Raji (cell line): ENCODE results near the gene MAP1LC3B.

Experiments
- POLR2A ChIP-seq: IDR thresholded peaks from 2 replicates; pipeline ENCODE4 v1.6.1; 2011; ENCODE audit warnings: low read depth, low read length, control low read depth; ENCODE audit not compliant: insufficient read depth

MAP1LC3B gene

DNA sequence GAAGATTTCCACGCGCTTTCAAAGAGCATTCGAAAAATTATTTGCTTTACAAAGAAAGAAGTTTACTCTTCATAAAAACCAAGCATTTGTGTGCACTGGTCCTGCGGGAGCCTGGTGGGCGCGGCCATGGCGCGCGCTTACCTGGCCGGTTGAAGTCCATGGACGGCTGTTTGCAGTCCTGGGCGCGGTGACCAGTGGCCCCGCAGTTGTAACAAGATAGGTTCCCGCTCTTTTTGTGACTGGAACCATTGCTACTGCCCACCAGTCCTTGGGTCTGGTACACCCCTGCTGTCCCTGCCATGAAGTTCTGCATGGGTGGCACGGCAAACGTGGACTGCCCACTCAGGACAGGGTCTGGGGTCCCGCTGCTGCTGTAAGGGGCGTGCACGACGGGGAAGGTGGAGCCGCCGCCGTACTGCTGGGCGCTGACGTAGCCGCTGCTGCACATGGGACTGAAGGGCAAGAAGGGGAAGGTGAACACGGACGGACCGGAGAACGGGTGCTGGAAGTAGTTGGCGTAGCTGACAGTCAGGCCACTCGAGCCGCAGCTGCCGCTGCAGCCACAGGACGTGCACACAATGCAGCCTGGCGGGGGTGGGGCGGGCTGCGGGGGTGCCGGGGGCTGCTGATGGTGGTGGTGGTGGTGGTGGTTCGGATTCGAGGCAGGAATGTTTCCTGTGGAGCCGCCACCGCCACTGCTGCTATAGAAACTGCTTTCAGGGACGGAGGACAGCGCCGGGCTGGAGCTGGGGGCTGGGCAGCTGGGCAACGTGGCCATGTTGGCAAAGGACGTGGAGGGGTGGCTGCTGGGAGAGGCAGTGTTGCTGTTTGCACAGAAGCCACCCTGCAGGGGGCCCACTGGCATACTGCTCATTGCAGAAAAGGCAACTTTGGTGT, 19.5 kb downstream of the MAP1LC3B start:
- no peak for TF ChIP-seq POLR2A

DNA sequence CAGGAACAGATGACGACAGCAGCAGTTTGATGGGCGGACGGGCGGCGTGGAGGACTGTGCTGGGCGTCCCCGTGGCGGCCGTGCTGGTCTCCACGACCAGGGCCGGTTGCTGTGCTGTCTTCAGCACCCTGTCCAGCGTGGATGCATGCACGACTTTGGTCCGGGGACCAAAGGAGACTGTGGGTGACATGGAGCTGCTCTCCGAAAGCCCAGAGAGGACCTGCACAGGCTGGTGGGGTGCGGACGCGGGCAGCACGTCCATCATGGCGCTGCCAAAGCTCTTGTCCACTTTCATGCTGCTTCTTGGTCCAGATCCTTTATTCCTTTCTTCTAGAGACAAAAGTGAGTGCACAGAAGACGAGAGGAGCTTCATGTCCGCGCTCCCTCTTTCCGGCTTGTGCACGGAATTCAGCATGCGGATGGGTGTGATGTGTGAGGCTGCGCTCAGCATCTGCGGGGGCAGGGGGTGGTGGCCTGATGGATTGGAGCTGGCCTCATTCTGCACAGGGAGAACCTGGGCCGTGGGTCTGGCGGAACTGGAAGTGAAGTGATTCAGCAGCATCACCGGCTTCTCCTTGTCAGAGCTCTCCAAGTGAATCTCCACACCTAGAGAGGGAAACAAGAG, 20.3 kb downstream of the MAP1LC3B start:
- no peak for TF ChIP-seq POLR2A

DNA sequence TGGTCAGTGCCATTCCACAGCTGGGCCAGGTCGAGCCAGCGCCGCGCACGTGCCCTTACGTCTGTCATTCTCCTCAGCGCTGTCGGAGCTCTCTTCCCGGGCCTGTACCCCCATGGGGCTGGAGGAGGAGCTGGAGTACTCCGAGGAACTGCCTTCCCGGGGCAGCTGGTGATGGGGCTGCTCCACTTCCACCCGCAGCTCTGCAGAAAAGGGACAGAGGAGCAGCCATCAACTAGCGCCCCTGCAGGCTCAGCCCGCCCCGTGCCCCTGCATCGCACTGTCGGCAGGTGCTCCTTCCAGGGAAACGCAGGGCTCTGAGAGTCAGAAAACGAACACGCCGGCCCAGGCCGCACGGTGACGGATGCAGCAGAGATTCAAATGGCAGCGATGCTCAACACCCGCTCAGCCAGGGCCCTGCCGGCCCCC, 20.9 kb downstream of the MAP1LC3B start:
- no peak for TF ChIP-seq POLR2A

DNA sequence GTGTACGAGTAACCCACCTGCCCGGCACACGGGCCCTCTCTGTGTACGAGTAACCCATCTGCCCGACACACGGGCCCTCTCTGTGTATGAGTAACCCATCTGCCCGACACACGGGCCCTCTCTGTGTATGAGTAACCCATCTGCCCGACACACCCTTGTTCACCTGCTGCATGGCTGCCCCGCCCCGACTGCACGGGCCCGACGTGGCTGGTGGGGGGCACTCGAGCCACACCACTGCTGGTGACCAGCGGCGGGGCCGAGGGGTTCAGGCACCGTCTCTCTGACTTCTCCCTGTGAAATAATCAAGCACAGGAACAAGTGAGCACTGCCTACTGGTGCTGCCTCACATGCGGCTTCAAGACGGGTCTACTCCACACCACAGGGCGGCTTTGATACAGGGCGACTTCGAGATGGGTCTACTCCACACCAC, 22.1 kb downstream of the MAP1LC3B start:
- TF ChIP-seq POLR2A, result no peak

DNA sequence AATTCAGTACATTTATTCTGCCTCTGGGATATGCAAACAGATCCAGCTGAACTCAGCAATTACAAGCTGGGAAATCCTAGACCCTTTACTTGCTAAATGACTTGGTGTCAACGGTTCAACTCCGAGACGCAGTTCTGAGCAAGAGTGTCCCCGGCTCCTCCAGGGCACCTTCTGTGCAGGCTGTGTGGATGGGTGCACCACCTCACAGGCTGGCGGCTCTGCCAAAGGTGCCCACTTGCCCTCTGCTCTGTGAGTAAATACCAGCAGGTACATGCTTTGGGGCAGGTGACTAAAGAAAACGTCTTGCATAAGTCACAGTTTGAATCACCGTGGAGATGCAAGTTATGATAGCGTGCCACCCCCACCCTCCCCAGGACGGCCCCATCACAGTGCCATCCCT, 23.3 kb downstream of the MAP1LC3B start:
- TF ChIP-seq POLR2A, result no peak

DNA sequence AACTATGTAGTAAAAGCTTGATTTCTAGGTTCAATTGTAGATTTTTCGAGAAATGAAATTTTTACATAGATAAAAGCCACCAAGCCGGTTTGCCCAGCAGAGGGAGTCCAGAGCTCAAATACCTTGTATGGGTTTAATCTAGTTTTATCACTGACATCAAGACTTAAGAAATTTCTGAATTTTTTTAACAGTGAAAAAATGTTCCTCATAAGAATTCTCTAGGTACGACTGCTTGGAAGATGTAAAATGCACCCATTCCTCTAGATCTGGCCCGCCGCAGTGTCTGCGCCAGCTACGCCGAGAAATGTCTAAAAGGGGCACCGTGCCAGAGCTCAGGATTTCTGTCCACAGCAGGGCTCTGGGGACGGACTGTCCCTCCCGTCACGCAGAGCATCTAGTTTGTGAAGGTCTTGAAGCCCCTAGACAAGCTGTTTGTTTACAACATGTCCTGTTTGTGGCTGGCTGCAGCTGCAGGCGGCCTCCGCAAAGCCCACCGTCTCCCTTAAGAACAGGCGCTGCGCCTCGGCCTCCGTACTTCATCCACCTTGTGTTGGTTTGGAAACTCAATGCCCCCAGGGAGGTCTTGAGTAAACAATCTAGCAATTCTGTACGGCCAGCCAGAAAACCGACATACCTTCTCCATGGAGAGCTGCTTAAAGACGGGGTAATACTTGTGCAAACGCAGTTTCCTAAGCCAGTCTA, 24.8 kb downstream of the MAP1LC3B start:
- TF ChIP-seq POLR2A, result no peak

DNA sequence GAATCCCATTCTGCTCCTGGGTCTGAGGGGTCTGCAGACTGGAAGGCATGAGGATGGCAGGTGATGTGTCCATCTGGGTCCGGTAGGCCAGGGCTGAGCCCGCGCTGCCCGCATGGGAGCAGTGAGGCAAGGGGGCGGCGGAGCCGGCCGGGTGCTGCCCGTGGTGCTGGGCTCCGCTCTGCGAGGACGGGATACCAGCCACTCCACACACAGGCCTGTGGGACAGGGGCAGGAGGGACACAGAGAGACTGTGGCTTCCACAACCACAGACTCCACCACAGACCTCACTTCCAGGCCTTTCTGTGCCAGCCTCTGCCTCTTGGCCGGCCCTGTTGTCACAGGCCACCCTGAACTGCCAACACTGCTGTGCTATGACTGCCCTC, 25.4 kb downstream of the MAP1LC3B start:
- no peak for TF ChIP-seq POLR2A

DNA sequence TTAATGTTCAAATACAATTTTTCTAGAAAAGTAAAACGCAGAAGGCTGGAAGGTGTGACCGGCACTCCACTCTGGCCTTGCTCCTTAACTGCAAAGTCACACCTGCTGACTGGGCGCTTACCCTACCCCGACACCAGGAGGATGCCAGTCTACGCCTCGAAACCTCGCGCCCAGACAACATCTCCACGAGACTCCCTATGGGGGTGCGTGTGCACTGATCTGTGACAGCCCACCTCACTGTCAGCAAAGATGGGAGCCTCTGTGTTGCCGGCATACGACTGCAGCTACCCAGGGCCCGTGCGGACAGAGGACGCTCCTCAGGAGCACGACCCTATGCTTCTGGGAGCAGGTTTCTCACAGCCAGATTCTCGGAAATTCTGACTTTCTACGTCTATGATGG, 26.1 kb downstream of the MAP1LC3B start:
- TF ChIP-seq POLR2A, result no peak

DNA sequence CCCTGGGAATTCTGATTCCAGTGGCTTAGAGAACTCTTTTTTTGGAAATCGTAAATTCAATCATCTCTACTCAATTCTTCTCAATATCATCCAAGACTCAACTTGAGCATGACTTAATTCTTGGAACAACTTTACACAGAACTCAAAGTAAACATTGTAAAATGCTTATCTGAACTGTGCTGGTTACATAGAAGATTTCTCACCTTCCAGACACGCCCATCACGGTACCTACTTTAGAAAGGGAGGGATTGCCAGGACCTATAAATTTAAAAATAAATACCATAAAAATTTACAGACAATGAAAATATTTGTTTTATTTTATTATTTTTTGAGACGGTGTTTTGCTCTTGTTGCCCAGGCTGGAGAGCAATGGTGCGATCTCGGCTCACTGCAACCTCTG, 26.5 kb downstream of the MAP1LC3B start:
- TF ChIP-seq POLR2A, result no peak

DNA sequence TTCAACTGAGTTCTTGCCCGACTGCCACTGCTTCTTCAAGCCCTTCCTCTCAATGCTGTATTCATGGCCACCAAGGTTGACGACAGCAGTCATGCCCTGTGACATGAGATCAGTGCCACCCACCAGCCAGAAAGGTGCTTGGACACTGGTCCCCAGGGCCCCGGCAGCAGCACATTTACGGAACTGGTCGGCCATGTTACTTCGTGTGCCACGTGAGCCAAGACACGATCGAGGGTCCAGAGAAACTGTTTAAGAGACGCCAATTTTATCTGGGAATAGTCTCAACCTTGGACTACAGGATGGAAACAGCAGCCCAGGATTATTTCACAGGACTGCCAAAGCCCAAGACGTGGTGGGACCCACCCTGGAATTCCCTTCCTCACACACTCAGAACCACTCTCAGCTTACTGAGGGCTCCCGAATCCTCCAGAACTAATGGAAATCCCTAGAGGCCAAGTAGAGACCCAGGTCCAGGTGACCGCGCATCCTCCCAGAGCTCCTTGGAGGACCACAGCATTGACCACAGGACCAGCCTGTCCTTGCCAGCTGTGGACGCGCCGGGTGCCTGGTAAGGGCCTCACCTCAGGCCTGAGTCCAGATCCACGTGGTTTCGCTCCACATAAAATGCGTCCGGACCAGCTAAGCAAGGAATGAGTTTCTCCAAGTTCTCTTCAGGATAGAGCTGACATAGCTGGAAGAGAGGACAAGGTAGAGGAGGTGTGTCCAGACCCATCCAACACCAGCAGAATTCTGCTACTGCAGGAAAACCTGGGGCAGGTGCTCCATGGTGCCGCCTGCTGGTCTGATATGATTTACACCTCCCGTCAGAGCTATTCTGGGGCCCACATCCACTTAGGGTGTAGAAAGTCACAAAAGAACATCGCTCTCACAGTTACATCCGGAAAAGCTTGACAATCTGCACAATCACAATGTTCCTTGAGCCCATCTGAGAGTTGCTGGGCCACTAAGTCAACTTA, 28.2 kb downstream of the MAP1LC3B start:
- no peak for TF ChIP-seq POLR2A

DNA sequence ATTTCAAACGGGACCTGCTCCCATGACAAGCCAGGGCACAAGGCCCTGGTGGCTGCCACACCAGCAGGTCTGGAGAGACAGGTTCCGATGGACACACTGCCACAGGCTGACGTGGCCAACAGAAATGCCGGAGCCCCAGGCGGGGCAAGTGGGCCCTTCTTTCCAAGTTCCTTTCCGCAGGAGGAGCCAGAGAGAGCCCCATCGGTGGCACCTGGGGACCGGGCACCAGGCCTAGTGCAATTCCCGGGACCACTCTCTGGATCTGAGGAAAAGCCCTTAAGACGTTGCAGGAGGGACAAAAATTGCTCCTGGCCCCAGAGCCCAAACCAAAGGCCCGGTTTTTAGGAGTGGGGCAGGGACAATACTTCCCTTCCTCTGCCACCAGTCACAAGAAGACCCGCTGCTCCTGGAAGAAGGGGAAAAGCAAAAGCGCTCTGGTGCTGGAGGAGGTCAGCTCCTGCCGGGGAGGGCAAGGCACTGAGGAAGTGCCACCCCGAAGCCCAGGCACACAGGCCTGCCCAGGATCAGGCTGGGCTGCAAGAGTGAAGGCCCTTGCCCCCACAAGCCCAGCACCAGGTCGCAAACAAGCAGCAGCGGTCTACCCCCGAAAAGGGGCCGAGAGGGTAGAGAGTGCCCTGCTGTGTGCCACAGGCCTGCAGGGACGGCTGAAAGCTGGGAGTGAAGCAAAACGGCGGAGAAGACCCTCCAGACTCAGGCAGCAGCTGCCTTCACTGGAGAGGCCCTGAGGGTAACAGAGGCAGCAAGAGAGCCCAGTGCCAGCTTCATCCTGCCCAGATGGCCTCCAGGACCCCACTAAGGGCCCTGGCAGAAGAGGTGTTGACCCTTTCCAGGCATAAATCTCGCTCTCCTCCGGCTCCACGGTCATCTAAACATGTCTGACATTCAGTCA, 29.1 kb downstream of the MAP1LC3B start:
- no peak for TF ChIP-seq POLR2A

DNA sequence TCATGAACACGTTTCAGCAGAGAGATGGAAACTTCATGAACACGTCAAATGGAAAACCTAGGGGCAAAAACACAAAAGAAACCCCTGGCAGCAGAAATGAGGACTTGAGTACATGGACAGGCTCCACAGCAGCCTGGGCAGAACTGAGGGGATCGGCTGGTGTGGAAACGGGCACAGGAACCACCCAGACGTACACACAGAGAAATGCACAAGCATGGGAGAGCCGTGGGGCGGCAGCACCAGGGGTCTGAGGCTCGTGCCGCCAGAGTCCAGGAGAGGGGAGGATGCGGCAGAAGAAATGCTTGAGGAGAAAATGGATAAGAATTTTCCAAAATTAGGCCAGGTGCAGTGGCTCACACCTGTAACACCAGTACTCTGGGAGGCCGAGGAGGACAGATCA, 30.0 kb downstream of the MAP1LC3B start:
- no peak for TF ChIP-seq POLR2A

DNA sequence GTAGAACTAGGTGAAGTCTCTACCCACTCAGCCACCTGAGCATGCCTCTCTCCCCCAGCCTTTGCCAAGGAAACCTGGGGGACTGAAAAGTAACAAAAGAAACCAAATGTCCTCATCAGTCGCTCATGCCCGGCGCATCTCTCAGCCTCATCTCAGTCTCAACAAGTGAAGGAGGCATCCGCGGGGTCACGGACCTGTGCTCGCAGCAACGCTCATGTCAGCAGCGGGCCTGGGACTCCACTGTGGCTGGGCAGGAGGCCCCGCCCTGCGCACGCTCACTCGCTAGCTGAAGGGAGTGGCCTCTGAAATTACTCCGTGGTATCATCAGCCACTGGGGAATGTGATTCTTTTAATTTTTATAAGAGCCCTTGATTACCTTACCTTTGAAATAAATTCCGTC, 31.3 kb downstream of the MAP1LC3B start:
- TF ChIP-seq POLR2A, result no peak

DNA sequence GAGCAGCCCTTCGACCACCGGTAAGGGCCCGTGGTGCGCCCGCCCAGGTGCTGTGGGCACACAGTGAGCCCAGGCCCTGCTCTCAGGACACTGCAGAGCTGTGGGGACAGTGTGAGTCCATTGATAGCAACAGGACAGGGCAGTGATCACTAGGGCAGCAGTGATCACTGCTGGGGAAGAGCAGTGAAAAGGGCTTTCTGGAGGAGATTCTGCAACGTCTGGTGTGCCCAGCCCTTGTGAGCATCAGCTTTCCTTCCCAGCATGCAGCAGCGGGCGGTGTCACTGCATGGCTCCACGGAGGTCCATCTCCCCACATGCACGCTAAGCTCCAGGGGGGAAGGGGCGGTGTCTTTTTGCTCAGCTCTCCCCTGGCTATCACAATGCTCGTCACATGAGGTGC, 32.1 kb downstream of the MAP1LC3B start:
- no peak for TF ChIP-seq POLR2A

DNA sequence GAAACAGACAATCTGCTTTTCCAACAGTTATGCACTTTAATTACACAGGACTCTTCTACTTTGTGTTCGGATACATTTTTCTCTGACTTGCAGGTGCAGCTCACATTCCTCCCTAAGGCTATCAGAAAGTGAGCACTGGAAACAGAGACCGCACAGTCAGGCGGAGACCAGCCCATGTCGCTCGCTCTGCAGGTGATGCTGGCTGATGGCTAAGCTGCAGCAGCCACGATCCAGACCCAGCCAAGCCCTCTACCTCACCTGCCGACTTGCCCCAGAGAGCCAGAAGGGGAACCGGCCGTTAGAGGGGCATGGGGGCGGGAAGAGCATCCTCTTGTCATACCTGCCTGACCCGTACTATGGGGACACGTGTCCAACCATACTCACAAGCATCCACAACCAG, 33.8 kb downstream of the MAP1LC3B start:
- TF ChIP-seq POLR2A, result no peak
